SKM-1 treated with dmso at 0.1 percent for 144 hours (cell line): ENCODE measurements around the gene NSD1.
"Not testable (repeated sequence)": the region's sequence is repeated elsewhere in the genome, so short reads cannot be mapped to it uniquely, and the experiment has no call there.

ENCODE experiments used
- DNase-seq: peaks from one replicate; lab custom pipeline; 2025; ENCODE audit not compliant: unreplicated experiment; lab: John Stamatoyannopoulos, UW

The NSD1 gene

GRCh38 chr5:177303925-177304391, 170.4 kb downstream of the NSD1 start:
- no peak for DNase-seq

DNA sequence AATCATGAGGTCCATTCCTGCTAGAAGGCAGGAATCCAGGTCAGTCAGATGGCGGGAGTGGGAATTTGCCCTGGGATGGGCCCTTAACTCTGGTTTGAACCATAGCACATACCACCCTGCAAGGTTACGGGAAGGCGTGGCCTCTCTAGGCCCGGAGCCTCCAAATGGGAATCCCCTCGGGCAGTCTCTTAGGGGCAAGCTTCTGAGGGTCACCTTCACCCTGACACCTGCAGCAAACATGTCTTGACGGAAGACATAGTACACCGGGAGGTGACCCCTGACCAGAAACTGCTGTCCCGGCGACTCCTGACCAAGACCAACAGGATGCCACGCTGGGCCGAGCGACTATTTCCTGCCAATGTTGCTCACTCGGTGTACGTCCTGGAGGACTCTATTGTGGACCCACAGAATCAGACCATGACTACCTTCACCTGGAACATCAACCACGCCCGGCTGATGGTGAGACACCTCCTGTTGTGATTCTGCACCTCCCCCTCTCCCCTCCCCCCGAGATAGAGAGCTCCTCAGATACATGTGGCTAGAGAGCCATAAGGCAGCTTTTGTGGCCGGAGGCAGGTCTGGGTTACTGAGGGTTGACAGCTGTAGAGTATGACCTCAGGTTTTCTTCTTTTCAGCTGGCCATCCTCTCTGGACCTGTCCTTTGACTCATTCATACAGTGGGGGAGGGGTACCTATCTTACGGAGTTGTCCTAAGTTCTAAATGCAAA, 171.0 kb downstream of the NSD1 start:
- DNase-seq: no peak

DNA sequence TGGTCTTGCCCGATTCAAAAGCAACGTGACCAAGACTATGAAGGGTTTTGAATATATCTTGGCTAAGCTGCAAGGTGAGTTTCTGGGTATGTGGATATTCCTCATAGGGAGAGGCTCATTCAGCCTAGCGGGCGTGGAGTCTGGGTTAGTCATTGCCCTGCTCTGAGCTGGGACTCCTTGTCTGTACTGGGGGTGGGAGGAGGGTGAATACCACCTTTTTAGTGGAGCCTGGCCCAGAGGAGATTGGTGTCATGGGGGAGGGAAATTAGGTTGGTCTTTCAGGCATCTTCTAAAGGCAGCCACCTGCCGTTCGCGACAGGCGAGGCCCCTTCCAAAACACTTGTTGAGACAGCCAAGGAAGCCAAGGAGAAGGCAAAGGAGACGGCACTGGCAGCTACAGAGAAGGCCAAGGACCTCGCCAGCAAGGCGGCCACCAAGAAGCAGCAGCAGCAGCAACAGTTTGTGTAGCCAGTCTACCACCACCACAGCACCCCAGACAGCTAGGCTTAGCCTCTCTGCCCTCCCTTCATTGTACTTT, 172.6 kb downstream of the NSD1 start:
- not testable (repeated sequence) for DNase-seq

DNA sequence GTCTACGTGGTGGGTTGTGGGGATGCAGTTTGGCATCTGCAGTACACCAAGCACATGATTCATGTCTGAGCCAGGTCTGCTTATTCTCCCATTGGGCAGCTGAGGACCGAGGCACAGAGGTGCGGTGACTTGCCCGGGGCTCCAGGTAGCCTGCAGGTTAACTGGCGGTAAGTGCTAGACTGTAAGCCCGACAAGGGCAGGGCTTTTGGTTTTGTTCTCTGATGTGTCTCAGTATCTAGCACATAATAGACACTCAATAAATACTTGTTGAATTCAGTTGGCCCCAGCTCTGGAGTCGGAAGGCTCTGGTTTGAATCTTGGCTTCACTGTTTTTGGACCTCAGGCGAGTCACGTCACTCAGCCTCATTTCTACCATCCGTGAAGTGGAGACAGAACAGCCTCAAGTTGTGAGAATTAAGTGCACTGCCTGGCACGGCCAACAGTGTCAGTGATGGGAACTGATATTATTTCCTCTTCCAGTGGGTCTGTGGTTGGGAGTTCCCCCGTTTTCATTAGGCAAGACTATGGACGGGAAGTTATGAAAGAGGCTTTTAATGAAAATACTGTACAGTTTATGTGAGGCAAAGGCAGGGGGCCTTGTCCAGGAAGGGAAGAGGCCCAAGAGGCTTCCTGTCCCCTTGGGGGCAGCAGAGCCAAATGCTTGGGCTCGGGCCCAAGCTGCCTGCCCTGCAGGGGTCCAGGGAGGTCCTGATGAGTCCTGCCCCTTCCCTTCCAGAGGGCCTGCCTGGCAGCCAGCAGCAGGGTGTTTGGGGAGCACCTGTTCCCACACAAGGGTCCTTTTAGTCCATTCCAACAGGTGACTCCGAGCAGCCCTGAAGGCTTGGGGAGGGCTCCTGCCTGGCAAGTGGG, 173.3 kb downstream of the NSD1 start:
- DNase-seq: peak; percentile 98

GRCh38 chr5:177307544-177308363, 174.2 kb downstream of the NSD1 start:
- DNase-seq: no peak

DNA sequence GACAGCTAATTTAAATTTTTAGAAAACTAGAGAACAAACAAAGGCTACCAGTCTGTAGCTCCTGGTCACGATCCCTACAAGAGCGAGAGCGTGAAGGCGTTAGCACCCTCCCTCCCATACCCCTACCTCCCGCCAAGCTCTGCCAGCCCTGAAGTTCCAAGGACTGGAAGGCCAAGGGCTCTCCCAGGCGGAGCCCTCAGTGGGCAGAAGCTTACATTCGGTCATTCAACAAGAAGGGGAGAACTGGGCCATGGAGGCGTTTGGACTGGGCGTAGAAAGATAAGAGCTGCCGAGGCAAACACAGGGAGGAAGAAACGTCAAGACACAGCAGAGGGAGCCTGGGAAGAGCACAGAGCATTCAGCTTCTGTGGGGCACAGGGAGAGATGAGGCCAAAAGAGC, 175.2 kb downstream of the NSD1 start:
- DNase-seq: no peak

GRCh38 chr5:177309351-177310191, 176.0 kb downstream of the NSD1 start:
- peak; percentile 48 for DNase-seq

DNA sequence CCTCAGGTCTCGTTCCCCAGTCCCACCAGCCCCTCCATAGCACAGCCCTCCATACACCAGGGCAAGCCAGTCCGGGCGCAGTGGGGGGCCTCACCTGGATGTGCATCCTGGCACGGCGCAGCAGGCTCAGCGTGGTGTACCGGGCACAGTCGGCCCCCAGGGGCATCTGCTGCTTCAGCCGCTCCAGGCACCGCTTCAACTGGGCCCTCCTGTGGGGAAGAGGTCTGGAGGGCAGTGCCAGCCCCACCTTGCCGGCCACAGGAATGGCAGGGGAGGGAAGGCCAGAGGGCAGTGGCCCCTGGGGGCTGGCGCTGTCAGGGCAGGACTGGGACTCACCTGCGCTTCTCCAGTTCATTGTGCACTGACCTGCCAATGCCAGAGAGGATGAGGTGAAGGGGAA, 176.8 kb downstream of the NSD1 start:
- DNase-seq: no peak

DNA sequence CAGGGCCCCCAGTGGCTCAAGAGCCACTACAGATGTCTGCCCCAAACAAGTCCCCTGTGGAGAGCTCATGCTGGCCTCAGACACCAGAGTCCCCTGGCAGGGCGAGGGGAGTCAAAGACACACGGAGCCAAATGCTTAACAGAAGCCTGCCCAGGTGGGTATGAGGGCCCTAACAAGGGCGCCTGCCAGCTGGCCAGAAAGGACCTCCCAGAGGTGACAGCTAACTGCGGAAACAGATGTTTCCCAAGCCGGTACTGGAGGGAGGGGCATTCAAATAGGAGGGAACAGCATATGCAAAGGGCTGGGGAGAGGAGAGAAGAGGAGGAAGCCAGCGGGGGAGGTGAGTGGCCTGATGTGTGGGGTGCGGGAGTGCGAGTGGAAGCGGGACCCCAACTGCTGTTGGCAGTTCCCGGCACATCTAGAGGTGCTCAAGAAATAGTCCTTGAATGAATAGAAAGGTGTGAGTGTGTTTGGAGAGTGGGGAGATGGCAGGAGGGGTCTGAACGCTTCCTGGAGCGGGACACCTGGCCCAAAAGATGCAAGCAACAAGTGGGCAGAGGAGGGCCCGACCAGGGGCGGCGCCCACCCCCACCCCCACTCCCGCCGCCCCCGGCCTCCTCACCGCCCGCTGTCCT, 177.3 kb downstream of the NSD1 start:
- peak; percentile 67 for DNase-seq

- DNase-seq: no peak
Observed at GRCh38 chr5:177311392-177311722, 177.8 kb downstream of the NSD1 start.

DNA sequence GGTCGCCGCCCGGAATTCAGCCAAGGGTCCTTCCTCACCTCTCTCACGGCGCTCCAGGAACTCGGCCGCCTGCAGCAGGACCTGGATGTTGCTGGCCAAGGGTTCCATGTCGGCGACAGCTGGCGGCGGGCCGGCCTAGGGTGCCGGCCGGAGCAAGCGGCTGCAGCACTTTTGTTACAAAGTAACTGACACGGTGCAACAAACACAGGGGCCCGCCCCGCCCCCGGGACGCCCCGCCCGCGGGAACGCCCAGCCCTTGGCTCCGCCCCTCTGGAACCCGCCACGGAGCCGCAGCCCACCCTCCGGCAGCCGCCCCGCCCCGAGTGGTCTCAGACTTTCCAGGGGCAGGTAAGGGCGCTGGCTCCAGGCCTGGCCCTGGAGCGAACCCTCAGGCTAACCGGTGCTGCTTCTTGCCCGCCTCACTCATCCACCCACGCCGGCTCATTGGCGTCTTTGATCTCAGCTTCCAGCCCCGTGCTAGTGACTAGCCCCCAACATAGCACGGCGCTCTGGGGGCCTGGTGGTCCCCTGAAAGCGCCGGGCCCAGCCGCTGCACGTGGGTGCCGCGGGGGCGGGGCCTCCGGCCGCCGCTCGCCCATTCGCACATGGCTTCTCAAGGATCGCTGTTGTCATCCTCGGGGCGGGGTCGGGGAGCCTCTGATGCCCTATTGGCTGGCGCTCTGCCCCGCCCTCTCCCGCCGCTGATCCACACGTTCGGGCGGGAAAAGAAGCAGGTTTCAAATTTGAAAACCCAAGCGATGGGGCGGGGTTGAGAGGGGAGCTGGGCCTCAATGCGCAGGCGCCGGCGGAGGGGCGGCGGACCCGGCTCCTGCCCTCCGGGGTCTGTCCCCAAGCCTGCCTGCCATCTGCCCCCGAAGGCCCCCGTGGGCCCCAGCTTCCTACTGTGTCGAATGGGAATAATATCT, 178.4 kb downstream of the NSD1 start, which contains the start of gene MXD3:
TSS of gene MXD3 (minus strand) at position 176 of the 926 bp plus-strand sequence. CDS start at position 108, 68 bp downstream.
- peak; percentile 96 for DNase-seq

DNA sequence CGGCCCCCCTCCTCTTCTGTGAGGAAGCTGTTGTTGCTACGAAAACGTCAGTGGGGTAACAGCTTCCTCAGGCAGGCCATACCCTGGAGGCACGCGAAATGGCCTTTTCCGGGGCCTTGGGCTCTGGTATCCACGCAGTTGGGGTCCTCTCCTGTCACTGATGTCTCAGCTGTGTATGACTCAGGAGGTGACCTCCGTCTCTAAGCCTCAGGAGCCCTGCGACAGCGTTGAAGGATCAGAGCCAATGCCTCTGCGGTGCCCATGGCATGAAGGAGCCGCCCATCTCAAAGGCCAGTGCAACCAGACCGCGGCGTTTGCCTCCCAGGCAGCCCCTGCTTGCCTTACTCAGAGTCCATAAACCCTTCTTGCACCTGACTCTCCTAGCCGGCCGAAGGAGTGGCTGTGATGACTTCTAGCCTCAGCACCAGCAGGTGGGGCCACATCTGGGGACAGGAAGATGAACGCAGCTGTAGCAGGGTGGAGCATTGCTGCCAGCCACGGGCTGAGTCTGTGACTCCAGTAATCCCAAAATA, 179.1 kb downstream of the NSD1 start:
- DNase-seq: no peak

- no peak for DNase-seq
Observed at GRCh38 chr5:177313561-177314259, 180.1 kb downstream of the NSD1 start.

GRCh38 chr5:177314376-177315342, 181.1 kb downstream of the NSD1 start:
- no peak for DNase-seq

- no peak for DNase-seq
Observed at GRCh38 chr5:177315411-177315810, 181.8 kb downstream of the NSD1 start.

GRCh38 chr5:177316005-177316404, 182.4 kb downstream of the NSD1 start:
- DNase-seq: no peak
